Suprapubic skin (tissue), 4 donors: ENCODE results near the gene KAZN. TPM values are rescaled to one million over a fixed set of nuclear protein-coding genes. Genes with fewer than 3 reads are reported as not detected.

Experiments
- DNase-seq, 2 donors: peaks; one replicate each; pipeline ENCODE4 v3.0.0-alpha.2; 2019; ENCODE audit warnings: low spot score in 2 of 2
- H3K27ac ChIP-seq: fragments of 200-600 bp; sonication (generic); one replicate; pipeline ENCODE4 v1.5.1; 2019
- H3K27me3 ChIP-seq: fragments of 200-600 bp; sonication (generic); one replicate; pipeline ENCODE4 v1.5.1; 2019
- H3K36me3 ChIP-seq: fragments of 200-600 bp; sonication (generic); one replicate; pipeline ENCODE4 v1.5.1; 2019
- H3K4me1 ChIP-seq: fragments of 200-600 bp; sonication (generic); one replicate; pipeline ENCODE4 v1.5.1; 2019
- H3K4me3 ChIP-seq: fragments of 200-600 bp; sonication (generic); one replicate; pipeline ENCODE4 v1.5.1; 2019; ENCODE audit warnings: mild to moderate bottlenecking
- H3K9me3 ChIP-seq: fragments of 200-600 bp; sonication (generic); one replicate; pipeline ENCODE4 v1.5.1; 2019
- EP300 ChIP-seq: sonication (generic); formaldehyde crosslinking; IDR thresholded peaks from one replicate; pipeline ENCODE4 v1.6.1; 2017; ENCODE audit warnings: antibody characterized with exemption
- POLR2A ChIP-seq, 2 donors: fragments of 450-650 bp; IDR thresholded peaks; one replicate each; pipeline ENCODE4 v1.6.1; 2017; ENCODE audit warnings: antibody characterized with exemption in 2 of 2, mild to moderate bottlenecking in 2 of 2, moderate library complexity in 2 of 2
- POLR2AphosphoS5 ChIP-seq, 3 donors: sonication (generic); formaldehyde crosslinking; IDR thresholded peaks; one replicate each; pipeline ENCODE4 v1.6.1; 2017; ENCODE audit warnings: antibody characterized with exemption in 3 of 3
- WGBS: methylation state at CpG from one replicate; pipeline ENCODE4 v1.1.5; 2018; 5-methylcytosine and 5-hydroxymethylcytosine counted together
- total RNA-seq, 4 donors: library from RNA; depleted of rRNA; stranded (reverse); fragments of >200 nt; gene quantifications; one replicate each; pipeline ENCODE4 v1.1.0, GENCODE V29; 2016
- TF ChIP-seq, protein P1 (sequence below), 2 donors: fragments of 200-600 bp in 1 of 2; fragments of 450-650 bp in 1 of 2; sonication (generic) in 1 of 2; IDR thresholded peaks; one replicate each; pipeline ENCODE4 v1.5.1; 2016 to 2019; ENCODE audit warnings: antibody characterized with exemption in 2 of 2, mild to moderate bottlenecking in 1 of 2, moderate library complexity in 1 of 2

The KAZN gene
- total RNA-seq, 4 donors from 2014 or later = 29.2 to 37.5 (median 31.7) TPM

DNA sequence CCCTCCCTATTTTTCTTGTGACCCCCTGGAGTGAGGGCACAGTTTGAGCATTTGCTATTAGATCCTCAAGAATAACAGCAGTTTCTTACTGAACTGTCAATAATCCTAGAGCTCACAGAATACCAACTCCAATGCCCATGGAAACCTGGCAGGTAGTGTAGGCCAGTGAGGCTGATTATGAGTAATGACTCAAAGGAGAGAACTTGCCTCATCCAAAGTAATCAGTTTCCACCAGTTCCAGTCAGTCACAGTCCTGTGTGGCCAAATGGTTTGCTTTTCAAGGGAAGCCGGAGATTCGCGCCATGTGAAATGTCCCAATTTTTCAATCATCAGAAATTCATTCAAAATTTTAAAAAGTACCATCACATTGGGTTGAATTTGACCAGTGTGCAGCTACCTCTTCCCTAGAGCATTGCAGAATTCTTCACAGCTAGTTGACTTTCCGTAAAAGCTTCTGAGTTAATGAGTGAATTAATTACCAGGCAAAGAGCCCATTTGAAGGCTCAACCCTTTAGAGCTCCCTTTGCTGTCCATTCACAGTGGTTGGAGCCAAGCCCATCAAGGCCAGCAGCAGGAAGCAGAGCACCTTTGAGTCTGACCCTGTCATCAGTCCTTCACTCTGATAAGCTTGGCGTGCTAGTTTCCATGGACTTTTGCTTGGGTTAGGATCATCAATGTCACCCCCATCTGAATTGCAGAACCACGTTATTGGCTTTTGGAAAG lies 170.3 kb downstream of the KAZN start:
- H3K9me3 ChIP-seq = no peaks in the 10 kb centered on the region
- DNase-seq = no peak
- TF ChIP-seq EP300 = no peak
- TF ChIP-seq, protein P1, sequence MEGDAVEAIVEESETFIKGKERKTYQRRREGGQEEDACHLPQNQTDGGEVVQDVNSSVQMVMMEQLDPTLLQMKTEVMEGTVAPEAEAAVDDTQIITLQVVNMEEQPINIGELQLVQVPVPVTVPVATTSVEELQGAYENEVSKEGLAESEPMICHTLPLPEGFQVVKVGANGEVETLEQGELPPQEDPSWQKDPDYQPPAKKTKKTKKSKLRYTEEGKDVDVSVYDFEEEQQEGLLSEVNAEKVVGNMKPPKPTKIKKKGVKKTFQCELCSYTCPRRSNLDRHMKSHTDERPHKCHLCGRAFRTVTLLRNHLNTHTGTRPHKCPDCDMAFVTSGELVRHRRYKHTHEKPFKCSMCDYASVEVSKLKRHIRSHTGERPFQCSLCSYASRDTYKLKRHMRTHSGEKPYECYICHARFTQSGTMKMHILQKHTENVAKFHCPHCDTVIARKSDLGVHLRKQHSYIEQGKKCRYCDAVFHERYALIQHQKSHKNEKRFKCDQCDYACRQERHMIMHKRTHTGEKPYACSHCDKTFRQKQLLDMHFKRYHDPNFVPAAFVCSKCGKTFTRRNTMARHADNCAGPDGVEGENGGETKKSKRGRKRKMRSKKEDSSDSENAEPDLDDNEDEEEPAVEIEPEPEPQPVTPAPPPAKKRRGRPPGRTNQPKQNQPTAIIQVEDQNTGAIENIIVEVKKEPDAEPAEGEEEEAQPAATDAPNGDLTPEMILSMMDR (IDR thresholded peaks at IDR 0.05) = no peak
- no peak for TF ChIP-seq POLR2A (IDR thresholded peaks at IDR 0.05)
- TF ChIP-seq POLR2AphosphoS5 (IDR thresholded peaks at IDR 0.05) = no peak
- no peaks in the 10 kb centered on the region for H3K36me3 ChIP-seq
- 86% methylated on average over 6 of the region's 6 CpGs for WGBS
- H3K4me1 ChIP-seq = peaks cover 33% of the 10 kb centered on the region
- H3K27me3 ChIP-seq = no peaks in the 10 kb centered on the region
- H3K4me3 ChIP-seq = no peak overlapping the region
- peak overlapping the region; percentile 26 for H3K27ac ChIP-seq

DNA sequence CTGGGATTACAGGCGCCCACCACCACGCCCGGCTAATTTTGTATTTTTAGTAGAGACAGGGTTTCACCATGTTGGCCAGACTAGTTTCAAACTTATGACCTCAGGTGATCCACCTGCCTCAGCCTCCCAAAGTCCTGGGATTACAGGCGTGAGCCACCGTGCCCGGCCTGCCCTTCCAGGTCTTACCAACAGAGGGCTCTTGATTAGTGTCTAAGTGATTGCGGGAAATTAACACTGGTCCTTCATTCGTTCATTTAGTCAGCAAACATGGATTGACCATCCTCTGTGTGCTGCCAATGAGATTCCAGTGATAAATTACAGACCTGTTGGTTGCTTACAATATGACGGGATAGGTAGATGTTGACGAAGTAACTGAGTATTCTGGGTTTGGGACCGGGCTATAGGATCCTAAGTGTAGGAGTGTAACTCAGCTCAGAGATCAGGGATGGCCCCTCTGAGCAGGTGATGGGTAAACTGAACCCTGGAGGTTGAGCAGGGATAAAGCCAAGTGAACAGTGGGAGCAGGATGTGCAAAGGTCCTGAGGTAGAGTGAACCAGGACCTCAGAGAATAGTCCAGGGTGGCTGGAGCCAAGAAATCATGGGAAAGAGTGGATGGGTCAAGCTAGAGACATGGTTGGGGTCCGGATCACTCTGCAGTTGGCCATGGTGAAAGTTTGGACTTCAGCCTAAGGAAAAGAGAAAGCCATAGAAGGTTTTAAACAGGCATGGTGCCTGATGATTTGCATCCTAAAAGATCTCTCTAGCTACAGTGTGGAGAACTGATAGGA lies 171.2 kb downstream of the KAZN start:
- Histone ChIP-seq H3K4me3 (no peak overlapping the region), H3K9me3 (no peaks in the 10 kb centered on the region), H3K4me1 (peaks cover 28% of the 10 kb centered on the region), H3K27me3 (no peaks in the 10 kb centered on the region), H3K36me3 (no peaks in the 10 kb centered on the region), H3K27ac (no peak overlapping the region)
- no peak for TF ChIP-seq POLR2A (IDR thresholded peaks at IDR 0.05)
- 91% methylated on average over 12 of the region's 12 CpGs for WGBS
- DNase-seq = no peak

DNA sequence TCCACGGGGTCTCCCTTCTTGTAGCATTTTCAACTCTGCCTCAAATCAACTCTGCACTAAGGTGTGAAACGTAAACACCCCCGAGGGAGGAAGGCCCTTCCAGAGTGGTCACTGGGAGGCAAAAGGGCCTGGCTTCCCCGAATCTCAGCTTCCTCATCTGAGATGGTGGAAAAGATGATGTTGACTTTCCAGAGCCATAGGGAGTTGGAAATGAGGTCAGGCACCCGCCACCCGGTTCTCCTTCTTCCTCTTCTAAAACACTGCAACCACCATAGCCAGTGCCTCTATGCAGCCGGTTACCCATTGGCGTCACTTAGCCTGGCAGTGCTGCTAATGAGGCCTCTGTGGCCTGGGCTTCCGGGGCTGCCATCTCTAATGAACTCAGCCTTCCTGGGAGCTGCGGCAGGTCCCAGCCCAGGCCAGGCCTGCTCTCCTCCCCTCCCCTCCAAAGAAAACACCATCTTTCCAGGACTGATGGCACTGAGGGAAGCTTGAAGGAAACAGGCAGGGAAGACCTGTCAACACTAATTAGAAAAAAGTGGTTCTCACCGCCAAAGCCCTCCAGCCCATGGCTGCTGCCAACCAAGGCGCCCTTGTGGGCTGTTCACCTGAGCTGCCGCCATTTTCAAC lies 175.0 kb downstream of the KAZN start:
- H3K9me3 ChIP-seq = no peaks in the 10 kb centered on the region
- H3K4me1 ChIP-seq = peaks cover 4% of the 10 kb centered on the region
- no peak overlapping the region for H3K4me3 ChIP-seq
- no peak overlapping the region for H3K27ac ChIP-seq
- WGBS = 88% methylated on average over 12 of the region's 13 CpGs
- H3K36me3 ChIP-seq = no peaks in the 10 kb centered on the region
- TF ChIP-seq POLR2AphosphoS5 (IDR thresholded peaks at IDR 0.05) (no peak), POLR2A (IDR thresholded peaks at IDR 0.05) (no peak), EP300 (no peak)
- TF ChIP-seq, protein P1 (IDR thresholded peaks at IDR 0.05) = no peak
- no peaks in the 10 kb centered on the region for H3K27me3 ChIP-seq
- DNase-seq = no peak

DNA sequence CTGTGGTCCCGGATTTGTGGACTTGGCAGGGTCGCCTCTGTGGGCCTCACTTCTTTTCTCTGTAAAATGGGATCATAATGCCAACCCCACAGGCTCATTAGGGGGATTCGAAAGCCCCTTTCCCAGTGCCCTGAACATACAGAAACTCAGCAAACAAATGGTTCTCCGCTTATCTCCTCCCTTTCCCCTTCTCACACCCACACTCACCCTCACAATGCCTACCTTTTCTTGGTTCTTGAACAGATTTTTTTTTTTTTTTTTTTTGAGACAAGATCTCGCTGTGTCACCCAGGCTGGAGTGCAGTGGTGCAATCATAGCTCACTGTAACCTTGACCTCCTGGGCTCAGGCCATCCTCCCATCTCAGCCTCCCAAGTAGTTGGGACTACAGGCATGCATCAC lies 175.7 kb downstream of the KAZN start:
- no peak for DNase-seq
- H3K4me1 ChIP-seq = no peaks in the 10 kb centered on the region
- H3K27me3 ChIP-seq = no peaks in the 10 kb centered on the region
- 94% methylated on average over 5 of the region's 5 CpGs for WGBS
- no peaks in the 10 kb centered on the region for H3K9me3 ChIP-seq
- no peak overlapping the region for H3K27ac ChIP-seq
- H3K36me3 ChIP-seq = no peaks in the 10 kb centered on the region
- no peak for TF ChIP-seq EP300
- TF ChIP-seq, protein P1 (IDR thresholded peaks at IDR 0.05) = no peak
- TF ChIP-seq POLR2A (IDR thresholded peaks at IDR 0.05) = no peak
- no peak for TF ChIP-seq POLR2AphosphoS5 (IDR thresholded peaks at IDR 0.05)
- no peak overlapping the region for H3K4me3 ChIP-seq

DNA sequence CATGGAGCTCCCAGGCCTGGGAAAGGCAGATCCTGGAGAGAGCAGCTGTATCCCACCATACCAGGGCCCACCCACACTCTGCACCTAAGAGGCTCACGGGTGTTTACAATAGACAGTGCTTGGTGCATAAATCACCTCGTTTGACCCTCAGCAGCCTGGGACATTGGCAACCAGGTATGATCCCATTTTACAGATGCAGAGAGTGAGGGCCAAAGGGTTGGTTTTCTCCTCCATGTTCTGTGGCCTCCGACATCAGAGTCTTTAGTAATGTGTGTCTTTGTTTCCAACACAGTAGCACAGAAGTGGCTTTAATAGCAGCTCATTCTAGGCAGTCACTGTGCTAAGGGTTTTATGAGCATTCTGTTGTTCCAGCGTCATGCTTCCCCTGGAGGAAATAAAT lies 176.5 kb downstream of the KAZN start:
- H3K4me1 ChIP-seq = peaks cover under 1% of the 10 kb centered on the region
- no peak for DNase-seq
- H3K27me3 ChIP-seq = no peaks in the 10 kb centered on the region
- 89% methylated on average over 3 of the region's 4 CpGs for WGBS
- H3K36me3 ChIP-seq = no peaks in the 10 kb centered on the region
- no peak overlapping the region for H3K27ac ChIP-seq
- H3K9me3 ChIP-seq = no peaks in the 10 kb centered on the region
- H3K4me3 ChIP-seq = no peak overlapping the region
- TF ChIP-seq POLR2AphosphoS5 (IDR thresholded peaks at IDR 0.05) (no peak), EP300 (no peak), POLR2A (IDR thresholded peaks at IDR 0.05) (no peak)
- TF ChIP-seq, protein P1 (IDR thresholded peaks at IDR 0.05) = no peak
